Ishikawa (cell line): ENCODE data around the gene GMPR.

Experiments used
- CEBPB ChIP-seq: IDR thresholded peaks from 2 replicates; pipeline ENCODE4 v1.6.1; 2012
- CREB1 ChIP-seq: IDR thresholded peaks from 2 replicates; pipeline ENCODE4 v1.6.1; 2012; ENCODE audit warnings: low read depth
- EP300 ChIP-seq: IDR thresholded peaks from 2 replicates; pipeline ENCODE4 v1.6.1; 2012; ENCODE audit warnings: borderline replicate concordance
- RAD21 ChIP-seq: IDR thresholded peaks from 2 replicates; pipeline ENCODE4 v1.6.1; 2012; ENCODE audit warnings: low read depth
- TAF1 ChIP-seq: IDR thresholded peaks from 2 replicates; pipeline ENCODE4 v1.6.1; 2012; ENCODE audit warnings: low read depth, mild to moderate bottlenecking
- TCF12 ChIP-seq: IDR thresholded peaks from 2 replicates; pipeline ENCODE4 v1.6.1; 2012; ENCODE audit warnings: low read depth

- TF ChIP-seq TCF12 (no peak), RAD21 (no peak), CEBPB (no peak), EP300 (no peak), TAF1 (no peak), CREB1 (no peak)
These were observed 32.8 kb upstream of the GMPR start for GRCh38 chr6:16205377-16206144.
